ENCODE measurements around the gene UGP2. TPM values are rescaled to one million over a fixed set of nuclear protein-coding genes. Genes with fewer than 3 reads are reported as not detected.

The UGP2 gene
- total RNA-seq, 1 donor from 2014 or later: 66.3 TPM

- intact Hi-C loops (cut with micrococcal nuclease): no loop called here
- no peak for DNase-seq
- Mint-ChIP-seq H3K27me3 (peaks cover 22% of the 10 kb centered on the region), H3K4me1 (no peaks in the 10 kb centered on the region), H3K27ac (no peak overlapping the region), H3K36me3 (ENCODE audit: low read depth) (no peaks in the 10 kb centered on the region), H3K4me3 (no peak overlapping the region), H3K9me3 (no peaks in the 10 kb centered on the region)
Measured at GRCh38 chr2:63819765-63820717, 21.7 kb upstream of the UGP2 start.

- Mint-ChIP-seq H3K27me3 (peaks cover 25% of the 10 kb centered on the region), H3K4me1 (no peaks in the 10 kb centered on the region), H3K4me3 (no peak overlapping the region), H3K36me3 (ENCODE audit: low read depth) (no peaks in the 10 kb centered on the region), H3K9me3 (no peaks in the 10 kb centered on the region), H3K27ac (no peak overlapping the region)
- no peak for DNase-seq
- intact Hi-C loops (cut with micrococcal nuclease): no loop called here
Measured at GRCh38 chr2:63820969-63821368, 20.7 kb upstream of the UGP2 start.

- Mint-ChIP-seq H3K36me3 (ENCODE audit: low read depth) (no peaks in the 10 kb centered on the region), H3K27me3 (peaks cover 24% of the 10 kb centered on the region), H3K4me1 (no peaks in the 10 kb centered on the region), H3K9me3 (no peaks in the 10 kb centered on the region), H3K27ac (no peak overlapping the region), H3K4me3 (no peak overlapping the region)
- no peak for DNase-seq
- intact Hi-C loops (cut with micrococcal nuclease): no loop called here
Measured at GRCh38 chr2:63821396-63821795, 20.3 kb upstream of the UGP2 start.

GRCh38 chr2:63822478-63822877 is 19.2 kb upstream of the UGP2 start:
- intact Hi-C loops (cut with micrococcal nuclease): no loop called here
- peaks cover 25% of the 10 kb centered on the region for H3K27me3 Mint-ChIP-seq
- H3K4me1 Mint-ChIP-seq: no peaks in the 10 kb centered on the region
- no peak overlapping the region for H3K4me3 Mint-ChIP-seq
- H3K27ac Mint-ChIP-seq: no peak overlapping the region
- H3K9me3 Mint-ChIP-seq: no peaks in the 10 kb centered on the region
- DNase-seq: no peak
- no peaks in the 10 kb centered on the region for H3K36me3 Mint-ChIP-seq (ENCODE audit: low read depth)

GRCh38 chr2:63827749-63828148 is 13.9 kb upstream of the UGP2 start:
- no peaks in the 10 kb centered on the region for H3K9me3 Mint-ChIP-seq
- H3K27ac Mint-ChIP-seq: no peak overlapping the region
- no peak for DNase-seq
- intact Hi-C loops (cut with micrococcal nuclease): no loop called here
- H3K4me1 Mint-ChIP-seq: no peaks in the 10 kb centered on the region
- no peak overlapping the region for H3K4me3 Mint-ChIP-seq
- no peaks in the 10 kb centered on the region for H3K36me3 Mint-ChIP-seq (ENCODE audit: low read depth)
- H3K27me3 Mint-ChIP-seq: peaks cover 32% of the 10 kb centered on the region

GRCh38 chr2:63831176-63831575 is 10.5 kb upstream of the UGP2 start:
- Mint-ChIP-seq H3K4me3 (no peak overlapping the region), H3K9me3 (no peaks in the 10 kb centered on the region), H3K27ac (no peak overlapping the region), H3K27me3 (peaks cover 23% of the 10 kb centered on the region), H3K36me3 (ENCODE audit: low read depth) (no peaks in the 10 kb centered on the region), H3K4me1 (no peaks in the 10 kb centered on the region)
- intact Hi-C loops (cut with micrococcal nuclease): no loop called here
- no peak for DNase-seq

GRCh38 chr2:63834401-63834800 is 7.3 kb upstream of the UGP2 start:
- intact Hi-C loops (cut with micrococcal nuclease): no loop called here
- Mint-ChIP-seq H3K36me3 (ENCODE audit: low read depth) (no peaks in the 10 kb centered on the region), H3K9me3 (no peaks in the 10 kb centered on the region), H3K27ac (no peak overlapping the region), H3K27me3 (peaks cover 14% of the 10 kb centered on the region), H3K4me3 (no peak overlapping the region), H3K4me1 (peaks cover 2% of the 10 kb centered on the region)
- DNase-seq: no peak

- intact Hi-C loops (cut with micrococcal nuclease): no loop called here
- H3K27ac Mint-ChIP-seq: no peak overlapping the region
- DNase-seq: no peak
- H3K4me3 Mint-ChIP-seq: no peak overlapping the region
- peaks cover 4% of the 10 kb centered on the region for H3K27me3 Mint-ChIP-seq
- H3K36me3 Mint-ChIP-seq (ENCODE audit: low read depth): peaks cover 2% of the 10 kb centered on the region
- no peaks in the 10 kb centered on the region for H3K9me3 Mint-ChIP-seq
- peaks cover 13% of the 10 kb centered on the region for H3K4me1 Mint-ChIP-seq
Measured at GRCh38 chr2:63837036-63837594, 4.6 kb upstream of the UGP2 start.

GRCh38 chr2:63840081-63840784 is 1.5 kb upstream of the UGP2 start:
- H3K27me3 Mint-ChIP-seq: peaks cover 3% of the 10 kb centered on the region
- peak overlapping the region; percentile 100 for H3K27ac Mint-ChIP-seq
- intact Hi-C loops (cut with micrococcal nuclease): loop anchor here (1.0 to 5.0 kb wide), 7 partner anchors 49 to 911 kb away; partner anchors contain the start of genes AFTPH and PELI1
- no peak for DNase-seq
- peak overlapping the region; percentile 96 for H3K4me3 Mint-ChIP-seq
- peaks cover 12% of the 10 kb centered on the region for H3K36me3 Mint-ChIP-seq (ENCODE audit: low read depth)
- peaks cover 41% of the 10 kb centered on the region for H3K4me1 Mint-ChIP-seq
- no peaks in the 10 kb centered on the region for H3K9me3 Mint-ChIP-seq

GRCh38 chr2:63840785-63841253 is 877 bp upstream of the UGP2 start:
- peak; percentile 99 for DNase-seq
- peak overlapping the region; percentile 100 for H3K27ac Mint-ChIP-seq
- peaks cover 3% of the 10 kb centered on the region for H3K27me3 Mint-ChIP-seq
- intact Hi-C loops (cut with micrococcal nuclease): loop anchor here (1.0 to 5.0 kb wide), 9 partner anchors 15 to 910 kb away; partner anchors contain the start of genes AFTPH, MDH1, PELI1 and WDPCP
- peaks cover 46% of the 10 kb centered on the region for H3K4me1 Mint-ChIP-seq
- H3K9me3 Mint-ChIP-seq: no peaks in the 10 kb centered on the region
- peaks cover 15% of the 10 kb centered on the region for H3K36me3 Mint-ChIP-seq (ENCODE audit: low read depth)
- H3K4me3 Mint-ChIP-seq: peak overlapping the region; percentile 96

- Mint-ChIP-seq H3K27me3 (peaks cover under 1% of the 10 kb centered on the region), H3K4me3 (peak overlapping the region; percentile 96), H3K36me3 (ENCODE audit: low read depth) (peaks cover 27% of the 10 kb centered on the region)
Measured at GRCh38 chr2:63842149-63843061, 709 bp downstream of the UGP2 start.

GRCh38 chr2:63843093-63843492 is 1.4 kb downstream of the UGP2 start:
- Mint-ChIP-seq H3K36me3 (ENCODE audit: low read depth) (peaks cover 33% of the 10 kb centered on the region), H3K4me1 (peaks cover 52% of the 10 kb centered on the region), H3K9me3 (peaks cover 5% of the 10 kb centered on the region), H3K27ac (peak overlapping the region; percentile 100), H3K27me3 (no peaks in the 10 kb centered on the region), H3K4me3 (peak overlapping the region; percentile 96)
- intact Hi-C loops (cut with micrococcal nuclease): loop anchor here (5.0 kb wide), 3 partner anchors 299 to 484 kb away; partner anchors contain the start of gene PELI1
- DNase-seq: no peak

More at GRCh38 chr2:63842149-63843061, 709 bp downstream of the UGP2 start:
- intact Hi-C loops (cut with micrococcal nuclease): loop anchor here (5.0 kb wide), 3 partner anchors 300 to 485 kb away; partner anchors contain the start of gene PELI1
- Mint-ChIP-seq H3K9me3 (peaks cover 2% of the 10 kb centered on the region), H3K27ac (peak overlapping the region; percentile 100), H3K4me1 (peaks cover 49% of the 10 kb centered on the region)
- DNase-seq: peak; percentile 74

- Mint-ChIP-seq H3K27ac (no peak overlapping the region), H3K4me3 (peak overlapping the region; percentile 80), H3K27me3 (no peaks in the 10 kb centered on the region), H3K9me3 (peaks cover 5% of the 10 kb centered on the region), H3K4me1 (peaks cover 52% of the 10 kb centered on the region), H3K36me3 (ENCODE audit: low read depth) (peaks cover 33% of the 10 kb centered on the region)
- DNase-seq: no peak
- intact Hi-C loops (cut with micrococcal nuclease): loop anchor here (5.0 kb wide), 3 partner anchors 299 to 484 kb away; partner anchors contain the start of gene PELI1
Measured at GRCh38 chr2:63843791-63844190, 2.1 kb downstream of the UGP2 start.
